ENCODE results near the gene SNRPN.
"Not testable (repeated sequence)": the region's sequence is repeated elsewhere in the genome, so short reads cannot be mapped to it uniquely, and the experiment has no call there.

SNRPN gene

GRCh38 chr15:24922781-24923180, 32.0 kb upstream of the SNRPN start:
- H3K9me3 ChIP-seq (ENCODE audit: control insufficient read depth, insufficient read depth, low read depth, low read length); CTCF ChIA-PET; H3K4me1 ChIP-seq (ENCODE audit: control insufficient read depth, insufficient read depth, low read length); H3K27ac ChIP-seq (ENCODE audit: extremely low read depth, low read depth, low read length); H3K4me3 ChIP-seq (ENCODE audit: low read depth, low read length); POLR2A ChIA-PET; H3K36me3 ChIP-seq (ENCODE audit: control insufficient read depth in 2 of 2, insufficient read depth in 1 of 2, low read length in 2 of 2): not testable (repeated sequence)

GRCh38 chr15:24924153-24924552, 30.6 kb upstream of the SNRPN start:
- POLR2A ChIA-PET = no interaction called here
- CTCF ChIA-PET = no interaction called here
- TF ChIP-seq KLF10 (tag by site-specific recombination; IDR thresholded peaks at IDR 0.05) (no peak), ZNF521 (tag by site-specific recombination; IDR thresholded peaks at IDR 0.05) (no peak), CTCF (tag by site-specific recombination; IDR thresholded peaks at IDR 0.05) (no peak)
- no peaks in the 10 kb centered on the region for H3K36me3 ChIP-seq (ENCODE audit: control insufficient read depth in 2 of 2, insufficient read depth in 1 of 2, low read length in 2 of 2)
- H3K27ac ChIP-seq (ENCODE audit: extremely low read depth, low read depth, low read length) = no peak overlapping the region
- no peaks in the 10 kb centered on the region for H3K4me1 ChIP-seq (ENCODE audit: control insufficient read depth, insufficient read depth, low read length)
- no peak overlapping the region for H3K4me3 ChIP-seq (ENCODE audit: low read depth, low read length)
- H3K9me3 ChIP-seq (ENCODE audit: control insufficient read depth, insufficient read depth, low read depth, low read length) = no peaks in the 10 kb centered on the region

- Histone ChIP-seq H3K4me1 (ENCODE audit: control insufficient read depth, insufficient read depth, low read length) (no peaks in the 10 kb centered on the region), H3K4me3 (ENCODE audit: low read depth, low read length) (no peak overlapping the region), H3K9me3 (ENCODE audit: control insufficient read depth, insufficient read depth, low read depth, low read length) (no peaks in the 10 kb centered on the region), H3K36me3 (ENCODE audit: control insufficient read depth in 2 of 2, insufficient read depth in 1 of 2, low read length in 2 of 2) (no peaks in the 10 kb centered on the region), H3K27ac (ENCODE audit: extremely low read depth, low read depth, low read length) (no peak overlapping the region)
- no peak for TF ChIP-seq ZNF354C (tag by site-specific recombination; IDR thresholded peaks at IDR 0.05; ENCODE audit: borderline replicate concordance, low read depth)
- TF ChIP-seq ZNF362 (tag by site-specific recombination; IDR thresholded peaks at IDR 0.05) = no peak
- no peak for TF ChIP-seq ZNF121 (tag by site-specific recombination; IDR thresholded peaks at IDR 0.05)
- ChIA-PET CTCF (no interaction called here), POLR2A (no interaction called here)
Measured at GRCh38 chr15:24924621-24925020, 30.2 kb upstream of the SNRPN start.

- H3K4me3 ChIP-seq (ENCODE audit: low read depth, low read length); POLR2A ChIA-PET; H3K27ac ChIP-seq (ENCODE audit: extremely low read depth, low read depth, low read length); CTCF ChIA-PET; H3K9me3 ChIP-seq (ENCODE audit: control insufficient read depth, insufficient read depth, low read depth, low read length); H3K4me1 ChIP-seq (ENCODE audit: control insufficient read depth, insufficient read depth, low read length); H3K36me3 ChIP-seq (ENCODE audit: control insufficient read depth in 2 of 2, insufficient read depth in 1 of 2, low read length in 2 of 2): not testable (repeated sequence)
Measured at GRCh38 chr15:24931874-24932732, 22.7 kb upstream of the SNRPN start.

GRCh38 chr15:24933716-24934115, 21.1 kb upstream of the SNRPN start:
- Histone ChIP-seq H3K36me3 (ENCODE audit: control insufficient read depth in 2 of 2, insufficient read depth in 1 of 2, low read length in 2 of 2) (no peaks in the 10 kb centered on the region), H3K4me1 (ENCODE audit: control insufficient read depth, insufficient read depth, low read length) (no peaks in the 10 kb centered on the region), H3K4me3 (ENCODE audit: low read depth, low read length) (no peak overlapping the region), H3K27ac (ENCODE audit: extremely low read depth, low read depth, low read length) (no peak overlapping the region), H3K9me3 (ENCODE audit: control insufficient read depth, insufficient read depth, low read depth, low read length) (no peaks in the 10 kb centered on the region)
- POLR2A ChIA-PET = no interaction called here
- TF ChIP-seq ZNF169 (tag by site-specific recombination; IDR thresholded peaks at IDR 0.05) (no peak), ZNF362 (tag by site-specific recombination; IDR thresholded peaks at IDR 0.05) (no peak), ZNF600 (tag by site-specific recombination; IDR thresholded peaks at IDR 0.05) (no peak), ZNF404 (tag by site-specific recombination; IDR thresholded peaks at IDR 0.05) (no peak), ZSCAN16 (tag by site-specific recombination; IDR thresholded peaks at IDR 0.05) (no peak), ZNF48 (tag by site-specific recombination; IDR thresholded peaks at IDR 0.05) (no peak), ZFP69B (tag by site-specific recombination; IDR thresholded peaks at IDR 0.05) (no peak), SALL2 (tag by site-specific recombination; IDR thresholded peaks at IDR 0.05; ENCODE audit: borderline replicate concordance) (no peak), ZNF548 (tag by site-specific recombination; IDR thresholded peaks at IDR 0.05) (no peak), HOXA7 (CRISPR knock-in tag; IDR thresholded peaks at IDR 0.05; ENCODE audit: borderline replicate concordance) (no peak)
- CTCF ChIA-PET = no interaction called here

- POLR2A ChIA-PET = not testable (repeated sequence)
Measured at GRCh38 chr15:24938224-24938623, 16.6 kb upstream of the SNRPN start.

More at GRCh38 chr15:24938224-24938623, 16.6 kb upstream of the SNRPN start:
- H3K4me1 ChIP-seq (ENCODE audit: control insufficient read depth, insufficient read depth, low read length); H3K27ac ChIP-seq (ENCODE audit: extremely low read depth, low read depth, low read length); H3K4me3 ChIP-seq (ENCODE audit: low read depth, low read length); H3K9me3 ChIP-seq (ENCODE audit: control insufficient read depth, insufficient read depth, low read depth, low read length); CTCF ChIA-PET; H3K36me3 ChIP-seq (ENCODE audit: control insufficient read depth in 2 of 2, insufficient read depth in 1 of 2, low read length in 2 of 2): not testable (repeated sequence)

Measured in HEK293 (cell line).